HepG2 (cell line): ENCODE results near the gene NIPAL3. TPM values are rescaled to one million over a fixed set of nuclear protein-coding genes. Genes with fewer than 3 reads are reported as not detected.

ENCODE experiments used
- ATAC-seq: fragments of 200-7000 bp; cut with Tn5 transposase; 3 replicates; pipeline ENCODE4 v1.9.1; 2020; ENCODE audit warnings: mild to moderate bottlenecking, moderate library complexity
- BruUV-seq: library from RNA; stranded (reverse); fragments of 400-500 nt; replicated peaks from 2 replicates; lab custom pipeline; 2021; lab: Mats Ljungman, UMichigan
- CTCF ChIA-PET: fragments of 300-600 bp; formaldehyde crosslinking; extraction: SDS; loops from one replicate; lab custom pipeline; 2021; ENCODE audit warnings: low total read pairs, inconsistent platforms, low intra/inter-chr PET ratio; lab: Yijun Ruan, JAX
- POLR2A ChIA-PET: fragments of 350-600 bp; sonication (Branson Sonifier 250); formaldehyde crosslinking; loops from one replicate; lab custom pipeline; 2020; ENCODE audit warnings: antibody characterized with exemption, inconsistent platforms; lab: Yijun Ruan, JAX
- DNase-seq: peaks from one replicate; pipeline ENCODE4 v3.0.0-alpha.2; 2015; ENCODE audit warnings: low spot score
- FAIRE-seq: peaks from 3 replicates; lab custom pipeline; 2011; peaks lifted over from hg19 to GRCh38; lab: Jason Lieb, UNC
- H2AFZ ChIP-seq: one replicate; pipeline ENCODE4 v1.6.1; 2011; ENCODE audit warnings: low read length, inconsistent platforms
- H3K27ac ChIP-seq: fragments of 300-600 bp; 3 replicates; pipeline ENCODE4 v1.8.0; 2011; ENCODE audit warnings: mixed run types, mild to moderate bottlenecking, mixed read lengths, low read length, inconsistent platforms; ENCODE audit not compliant: insufficient read depth; ENCODE audit errors: extremely low read length
- H3K27me3 ChIP-seq, 2 experiments: fragments of 200-600 bp in 1 of 2; 2 replicates in 1 of 2; 3 replicates in 1 of 2; pipeline versions ENCODE4 v1.6.0 to v1.8.0; 2011; ENCODE audit warnings: low read length in 2 of 2, mild to moderate bottlenecking in 2 of 2, moderate library complexity in 2 of 2, inconsistent platforms in 1 of 2; ENCODE audit not compliant: insufficient read depth in 2 of 2, control insufficient read depth in 1 of 2
- H3K36me3 ChIP-seq, 2 experiments: fragments of 200-600 bp in 1 of 2; replicated peaks in 1 of 2; 2 replicates in 1 of 2; 3 replicates in 1 of 2; pipeline versions ENCODE4 v1.5.1 to v1.8.0; 2011; ENCODE audit warnings: low read length in 2 of 2, inconsistent platforms in 1 of 2; ENCODE audit not compliant: insufficient read depth in 2 of 2, control insufficient read depth in 1 of 2
- H3K4me1 ChIP-seq: 2 replicates; pipeline ENCODE4 v1.5.1; 2012; ENCODE audit warnings: low read length, inconsistent platforms; ENCODE audit not compliant: insufficient read depth
- H3K4me2 ChIP-seq: 2 replicates; pipeline ENCODE4 v1.6.0; 2011; ENCODE audit warnings: low read depth, low read length, inconsistent platforms
- H3K4me3 ChIP-seq, 3 experiments: fragments of 200-600 bp in 1 of 3; sonication (generic), shearing (Covaris generic) in 1 of 3; replicated peaks in 1 of 3; 2 replicates each; pipeline ENCODE4 v1.5.1; 2011 to 2016; ENCODE audit warnings: low read length in 3 of 3, inconsistent platforms in 2 of 3, low read depth in 2 of 3, mild to moderate bottlenecking in 2 of 3, control low read depth in 1 of 3, mixed read lengths in 1 of 3; ENCODE audit not compliant: insufficient read depth in 1 of 3
- H3K79me2 ChIP-seq: one replicate; pipeline ENCODE4 v1.6.1; 2011; ENCODE audit warnings: low read length, inconsistent platforms; ENCODE audit not compliant: insufficient read depth
- H3K9ac ChIP-seq: 2 replicates; pipeline ENCODE4 v1.6.0; 2011; ENCODE audit warnings: mild to moderate bottlenecking, low read depth, low read length, inconsistent platforms; ENCODE audit not compliant: insufficient read depth
- H3K9me3 ChIP-seq: 2 replicates; pipeline ENCODE4 v1.5.1; 2012; ENCODE audit warnings: mild to moderate bottlenecking, low read length
- H4K20me1 ChIP-seq: 2 replicates; pipeline ENCODE4 v1.6.0; 2011; ENCODE audit warnings: inconsistent platforms, mild to moderate bottlenecking, low read length, moderate library complexity; ENCODE audit not compliant: insufficient read depth
- BORCS8-MEF2B ChIP-seq: sonication (generic); formaldehyde crosslinking; IDR thresholded peaks from 2 replicates; pipeline ENCODE4 v1.8.0; 2022; ENCODE audit warnings: mild to moderate bottlenecking, missing genetic modification reagents
- CTCF ChIP-seq: sonication (generic); formaldehyde crosslinking; IDR thresholded peaks from 2 replicates; pipeline ENCODE4 v1.5.0; 2020; ENCODE audit warnings: mild to moderate bottlenecking, missing genetic modification reagents, moderate library complexity
- GATAD1 ChIP-seq: IDR thresholded peaks from 2 replicates; pipeline ENCODE4 v1.6.1; 2016; ENCODE audit warnings: missing genetic modification reagents, missing compliant biosample characterization
- HMGXB4 ChIP-seq, 2 experiments: sonication (generic) in 1 of 2; formaldehyde crosslinking in 1 of 2; IDR thresholded peaks; 2 replicates each; pipeline versions ENCODE4 v1.4.0 to v1.6.1; 2018 to 2020; ENCODE audit warnings: missing genetic modification reagents in 2 of 2, borderline replicate concordance in 1 of 2, low read depth in 1 of 2, mild to moderate bottlenecking in 1 of 2, missing biosample characterization in 1 of 2
- HOXA3 ChIP-seq: sonication (generic); formaldehyde crosslinking; IDR thresholded peaks from 2 replicates; pipeline ENCODE4 v1.5.0; 2020; ENCODE audit warnings: missing genetic modification reagents
- IRX3 ChIP-seq: sonication (generic); formaldehyde crosslinking; IDR thresholded peaks from 2 replicates; pipeline ENCODE4 v1.8.1; 2023; ENCODE audit warnings: mild to moderate bottlenecking, low read depth, missing genetic modification reagents, borderline replicate concordance
- KDM2A ChIP-seq: sonication (generic); formaldehyde crosslinking; IDR thresholded peaks from 2 replicates; pipeline ENCODE4 v1.4.0; 2020; ENCODE audit warnings: low read depth, missing genetic modification reagents, borderline replicate concordance
- RAD21 ChIP-seq: fragments of 450-650 bp; formaldehyde crosslinking; IDR thresholded peaks from 2 replicates; pipeline ENCODE4 v1.5.0; 2020; ENCODE audit warnings: mild to moderate bottlenecking
- SMC3 ChIP-seq: IDR thresholded peaks from 2 replicates; pipeline ENCODE4 v1.6.1; 2011; ENCODE audit warnings: low read length, improper control_type of control experiment
- TAF1 ChIP-seq: sonication (generic); formaldehyde crosslinking; IDR thresholded peaks from 2 replicates; pipeline ENCODE4 v1.4.0; 2020; ENCODE audit warnings: missing genetic modification reagents
- THRA ChIP-seq: sonication (generic); formaldehyde crosslinking; IDR thresholded peaks from 2 replicates; pipeline ENCODE4 v1.4.0; 2020; ENCODE audit warnings: missing genetic modification reagents, borderline replicate concordance
- ZBTB33 ChIP-seq: sonication (generic); formaldehyde crosslinking; IDR thresholded peaks from 2 replicates; pipeline ENCODE4 v1.4.0; 2020; ENCODE audit warnings: missing genetic modification reagents
- ZNF670 ChIP-seq: sonication (generic); formaldehyde crosslinking; IDR thresholded peaks from 2 replicates; pipeline ENCODE4 v1.8.0; 2022; ENCODE audit warnings: mild to moderate bottlenecking, missing genetic modification reagents, borderline replicate concordance
- ZNF713 ChIP-seq: sonication (generic); formaldehyde crosslinking; IDR thresholded peaks from 2 replicates; pipeline ENCODE4 v1.4.0; 2020; ENCODE audit warnings: mild to moderate bottlenecking, missing genetic modification reagents
- WGBS: methylation state at CpG from one replicate; pipeline ENCODE4 v1.1.6; 2017; ENCODE audit warnings: low lambda C conversion rate; 5-methylcytosine and 5-hydroxymethylcytosine counted together
- in situ Hi-C: cut with HindIII; loops from 2 replicates; pipeline ENCODE4 v1.10.0; 2017; ENCODE audit warnings: low pct_unique_long_range_greater_than_20kb; ENCODE audit not compliant: extremely low pct_ligation_motif_present
- intact Hi-C: fragments of 100-400 bp; cut with micrococcal nuclease; formaldehyde crosslinking; loops from one replicate; pipeline ENCODE4 v1.10.0; 2022; ENCODE audit not compliant: unreplicated experiment
- polyA plus RNA-seq, 8 experiments: library from polyadenylated mRNA; depleted of rRNA in 3 of 8; stranded (reverse) in 7 of 8; unstranded in 1 of 8; fragments of >200 nt; fragmentation: Illumina TruSeq in 4 of 8; extraction: Trizol in 4 of 8; gene quantifications; 2 replicates each; pipeline versions ENCODE4 v1.2.1 to v1.2.3, GENCODE V29; 2011 to 2016; ENCODE audit warnings: low read depth in 4 of 8, missing spikeins in 1 of 8, mixed read lengths in 1 of 8; ENCODE audit not compliant: insufficient read depth in 1 of 8
- total RNA-seq, 5 experiments: library from RNA; depleted of rRNA; stranded (reverse); fragments of >200 nt; fragmentation: Illumina TruSeq; extraction: Trizol; gene quantifications; 2 replicates each; pipeline ENCODE4 v1.2.3, GENCODE V29; 2016; ENCODE audit warnings: low read depth in 1 of 5

NIPAL3 gene
- total and polyA plus RNA-seq, 2 of the 13 experiments (the other 11 are each of a cell fraction or from before 2014, with no cell fraction given) = 5.6 to 8.6 TPM

- Histone ChIP-seq H3K27ac (no peak overlapping the region), H2AFZ (no peak overlapping the region), H3K4me2 (no peak overlapping the region), H3K4me1 (peaks cover 23% of the 10 kb centered on the region), H4K20me1 (no peaks in the 10 kb centered on the region), H3K9ac (no peak overlapping the region), H3K27me3 (no peaks in the 10 kb centered on the region), H3K79me2 (no peaks in the 10 kb centered on the region), H3K9me3 (no peaks in the 10 kb centered on the region), H3K36me3 (no peaks in the 10 kb centered on the region; a peak in 1 of 5 replicates), H3K4me3 (no peak overlapping the region)
- intact Hi-C loops = loop anchor here (1.0 kb wide), 2 partner anchors 192 to 320 kb away; no protein-coding TSS in a partner anchor
- in situ Hi-C loops = loop anchor here (5.0 to 10.0 kb wide), 2 partner anchors 189 to 316 kb away; no protein-coding TSS in a partner anchor
- peak; percentile 79 for FAIRE-seq
- POLR2A ChIA-PET = no interaction called here
- peak; percentile 85 for ATAC-seq
- CTCF ChIA-PET = interaction anchor here (1.5 to 5.2 kb wide), 4 partner anchors 192 to 320 kb away, joined by 5 to 151 read pairs (median 20); no protein-coding TSS in a partner anchor
- WGBS = 28% methylated on average over 12 of the region's 12 CpGs
- no TSS peak for BruUV-seq
- DNase-seq = peak; percentile 60
- TF ChIP-seq ZNF670 (CRISPR knock-in tag) = no peak
- TF ChIP-seq BORCS8-MEF2B (CRISPR knock-in tag) = 0 out of 2 replicates have a peak, but pooled peaks have one; percentile 26
- TF ChIP-seq CTCF (CRISPR knock-in tag) = peak; percentile 92
- TF ChIP-seq ZNF713 (CRISPR knock-in tag) = no peak
- peak; percentile 50; the same call in 1 of the 2 replicates for TF ChIP-seq KDM2A
- TF ChIP-seq TAF1 (CRISPR knock-in tag) = no peak
- 0 out of 2 replicates have a peak, but pooled peaks have one; percentile 17 for TF ChIP-seq IRX3
- TF ChIP-seq HMGXB4 (CRISPR knock-in tag; IDR thresholded peaks at IDR 0.05; ENCODE audit: borderline replicate concordance in 1 of 2, low read depth in 1 of 2) = peak; percentile 34; a peak in 1 of 4 replicates
- 0 out of 2 replicates have a peak, but pooled peaks have one; percentile 10 for TF ChIP-seq GATAD1 (CRISPR knock-in tag)
- 0 out of 2 replicates have a peak, but pooled peaks have one; percentile 12 for TF ChIP-seq HOXA3 (CRISPR knock-in tag)
- TF ChIP-seq ZBTB33 (CRISPR knock-in tag) = peak; percentile 80
- TF ChIP-seq THRA = 0 out of 2 replicates have a peak, but pooled peaks have one; percentile 39
- peak; percentile 88 for TF ChIP-seq RAD21
- peak; percentile 75 for TF ChIP-seq SMC3
These were observed 24.4 kb upstream of the NIPAL3 start for GRCh38 chr1:24390924-24391782.
